HG02970 (cell line): ENCODE results near the gene CLIP2.
"Not testable (repeated sequence)": the region's sequence is repeated elsewhere in the genome, so short reads cannot be mapped to it uniquely, and the experiment has no call there.

Experiments
- ATAC-seq: cut with Tn5 transposase; IDR thresholded peaks from one replicate; pipeline ENCODE4 v1.9.1; 2021; ENCODE audit warnings: mild to moderate bottlenecking, moderate library complexity, moderate number of reproducible peaks; ENCODE audit not compliant: unreplicated experiment, low FRiP score

Gene CLIP2

GRCh38 chr7:74420006-74420405, 130.8 kb downstream of the CLIP2 start:
- ATAC-seq, result no peak

GRCh38 chr7:74424291-74424880, 135.2 kb downstream of the CLIP2 start:
- no peak for ATAC-seq

GRCh38 chr7:74428023-74428422, 138.8 kb downstream of the CLIP2 start:
- ATAC-seq, result no peak

GRCh38 chr7:74429153-74429747, 140.0 kb downstream of the CLIP2 start:
- ATAC-seq, result no peak

- not testable (repeated sequence) for ATAC-seq
Measured at GRCh38 chr7:74430409-74430808, 141.2 kb downstream of the CLIP2 start.

GRCh38 chr7:74430961-74431466, 141.8 kb downstream of the CLIP2 start:
- no peak for ATAC-seq

GRCh38 chr7:74437291-74437571, 148.0 kb downstream of the CLIP2 start:
- not testable (repeated sequence) for ATAC-seq

- ATAC-seq, result no peak
Measured at GRCh38 chr7:74438327-74438726, 149.1 kb downstream of the CLIP2 start.

- no peak for ATAC-seq
Measured at GRCh38 chr7:74439541-74439940, 150.3 kb downstream of the CLIP2 start.

GRCh38 chr7:74440143-74440542, 150.9 kb downstream of the CLIP2 start:
- not testable (repeated sequence) for ATAC-seq

GRCh38 chr7:74441801-74442200, 152.6 kb downstream of the CLIP2 start:
- ATAC-seq, result no peak

- no peak for ATAC-seq
Measured at GRCh38 chr7:74443543-74444247, 154.5 kb downstream of the CLIP2 start.

GRCh38 chr7:74449144-74449543, 159.9 kb downstream of the CLIP2 start:
- no peak for ATAC-seq

GRCh38 chr7:74449809-74450397, 160.7 kb downstream of the CLIP2 start:
- no peak for ATAC-seq

- no peak for ATAC-seq
Measured at GRCh38 chr7:74452748-74453321, 163.6 kb downstream of the CLIP2 start.

- ATAC-seq, result no peak
Measured at GRCh38 chr7:74453322-74454011, 164.3 kb downstream of the CLIP2 start, which contains the start of gene GTF2IRD1. TSS of gene GTF2IRD1 (plus strand) at chr7:74453906. CDS start at chr7:74508081, 54,175 bp downstream.

- ATAC-seq, result no peak
Measured at GRCh38 chr7:74454021-74454924, 165.1 kb downstream of the CLIP2 start.

GRCh38 chr7:74454925-74455288, 165.7 kb downstream of the CLIP2 start:
- no peak for ATAC-seq

GRCh38 chr7:74455291-74455804, 166.1 kb downstream of the CLIP2 start:
- no peak for ATAC-seq
